HG02623 (cell line): ENCODE measurements around the gene HDHD5.

ENCODE experiments used
- ATAC-seq: cut with Tn5 transposase; IDR thresholded peaks from one replicate; pipeline ENCODE4 v1.9.1; 2021; ENCODE audit warnings: moderate library complexity; ENCODE audit not compliant: unreplicated experiment

Gene HDHD5

DNA sequence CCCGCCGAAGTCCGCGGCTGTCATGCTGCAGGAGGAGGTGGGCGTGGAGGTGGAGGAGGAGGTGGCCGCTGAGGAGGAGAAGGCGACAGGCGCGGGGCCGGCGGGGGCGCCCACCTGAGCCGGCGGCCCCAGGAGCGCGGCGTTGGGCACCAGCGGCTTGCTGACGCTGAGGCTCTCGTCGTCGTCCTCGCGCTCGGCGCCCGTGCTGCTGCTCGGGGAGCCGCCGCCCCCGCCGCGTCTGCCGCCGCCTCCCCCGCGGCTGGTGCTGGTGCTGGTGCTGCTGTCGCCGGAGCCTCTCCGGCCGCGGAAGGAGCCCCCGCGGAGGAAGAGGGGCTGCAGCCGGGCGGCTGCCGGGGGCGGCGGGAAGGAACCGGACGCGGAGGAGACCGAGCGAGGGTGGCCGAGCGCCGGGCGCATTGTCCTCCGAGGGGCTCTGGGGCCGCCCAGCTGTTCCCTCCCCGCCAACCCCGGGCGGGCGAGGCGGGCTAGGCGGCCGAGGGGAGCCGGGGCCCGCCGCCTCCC is 38.3 kb downstream of the HDHD5 start:
- no peak for ATAC-seq

DNA sequence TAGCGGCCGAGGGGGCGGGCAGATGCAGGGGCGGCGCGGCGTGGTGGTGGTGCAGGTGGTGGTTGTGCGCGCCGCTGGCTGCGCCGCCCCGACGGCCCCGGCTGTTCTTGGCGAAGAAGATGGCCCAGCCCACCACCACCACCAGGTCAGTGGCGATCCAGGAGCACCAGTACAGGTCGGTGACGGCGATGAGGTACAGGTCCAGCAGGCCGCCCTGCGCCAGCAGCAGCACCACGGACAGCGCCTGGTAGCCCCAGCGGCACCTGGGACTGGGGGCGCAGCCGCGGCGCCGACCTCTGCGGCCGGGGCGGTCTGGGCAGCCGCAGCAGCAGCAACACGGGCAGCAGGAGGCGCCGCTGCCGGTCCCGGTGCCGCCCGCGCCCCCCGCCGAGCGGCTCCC is 38.8 kb downstream of the HDHD5 start:
- no peak for ATAC-seq

DNA sequence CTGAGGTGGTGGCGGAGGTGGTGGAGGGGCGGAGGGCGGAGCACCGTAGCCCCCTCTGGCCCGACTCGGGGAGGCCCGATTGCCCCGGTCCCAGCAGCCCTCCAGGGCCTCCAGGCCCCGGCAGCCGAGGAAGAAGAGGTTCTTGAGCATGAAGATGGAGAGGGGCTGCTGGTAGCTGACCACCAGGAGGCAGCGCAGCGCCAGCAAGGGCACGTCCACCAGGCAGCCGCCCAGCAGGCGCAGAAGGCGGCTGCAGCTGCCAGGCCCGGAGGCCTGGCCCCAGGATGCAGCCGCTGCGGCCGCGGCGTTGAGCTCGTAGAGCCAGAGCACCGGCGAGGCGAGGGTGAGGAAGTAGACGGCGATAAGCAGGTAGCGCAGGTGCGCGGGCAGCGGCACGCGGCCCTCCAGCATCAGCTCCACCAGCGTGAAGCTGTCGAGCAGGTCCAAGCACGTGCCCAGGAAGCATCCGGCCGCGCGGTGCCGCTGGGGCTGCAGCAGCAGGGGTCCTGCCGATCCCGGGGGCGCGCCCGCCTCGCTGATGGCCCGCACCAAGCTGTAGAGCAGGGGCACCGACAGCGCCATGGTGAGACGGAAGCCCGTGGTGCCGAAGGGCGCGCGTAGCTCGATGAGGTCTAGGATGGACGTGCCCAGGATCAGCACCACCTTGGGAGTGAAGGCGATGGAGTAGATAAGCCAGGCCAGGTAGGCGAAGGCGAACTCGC is 39.4 kb downstream of the HDHD5 start:
- no peak for ATAC-seq

DNA sequence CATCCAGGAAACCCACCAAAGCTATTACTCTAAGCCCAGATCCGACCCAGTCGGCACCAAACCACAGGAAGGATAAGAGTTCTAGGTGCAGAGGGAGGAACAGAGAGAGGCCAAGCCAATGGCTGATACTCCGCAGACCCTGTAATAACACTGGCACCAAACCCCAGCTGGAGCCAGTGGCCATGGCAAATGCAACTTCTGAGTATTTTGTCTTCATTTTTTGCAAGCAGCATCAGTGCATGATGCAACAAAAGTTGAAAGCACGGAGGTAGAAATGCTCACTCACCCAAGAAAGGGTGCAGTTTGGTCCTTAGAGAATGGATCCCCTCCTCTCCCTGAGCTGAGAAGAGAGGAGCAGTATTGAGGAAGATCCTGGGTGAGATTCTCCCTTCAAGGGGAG is 40.7 kb downstream of the HDHD5 start:
- ATAC-seq = no peak

DNA sequence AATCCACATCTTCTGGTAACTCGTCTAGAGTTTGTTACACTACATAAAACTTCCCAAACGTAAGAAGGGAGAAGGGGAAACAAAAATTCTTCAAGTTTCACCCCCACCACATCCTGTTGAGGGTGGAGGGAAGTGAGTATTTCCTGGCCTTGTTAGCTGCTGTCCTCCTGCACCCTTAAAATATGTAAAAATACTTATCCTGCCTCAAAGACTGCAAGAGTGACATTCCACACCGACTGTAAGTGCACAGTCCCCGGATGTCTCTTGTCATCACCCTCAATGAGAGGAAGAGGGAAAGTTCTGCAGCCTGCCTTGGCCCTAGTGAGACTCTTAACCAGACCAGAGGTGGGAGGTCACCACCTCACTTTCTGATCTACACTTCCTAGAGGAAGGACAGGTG is 41.2 kb downstream of the HDHD5 start:
- ATAC-seq = no peak

DNA sequence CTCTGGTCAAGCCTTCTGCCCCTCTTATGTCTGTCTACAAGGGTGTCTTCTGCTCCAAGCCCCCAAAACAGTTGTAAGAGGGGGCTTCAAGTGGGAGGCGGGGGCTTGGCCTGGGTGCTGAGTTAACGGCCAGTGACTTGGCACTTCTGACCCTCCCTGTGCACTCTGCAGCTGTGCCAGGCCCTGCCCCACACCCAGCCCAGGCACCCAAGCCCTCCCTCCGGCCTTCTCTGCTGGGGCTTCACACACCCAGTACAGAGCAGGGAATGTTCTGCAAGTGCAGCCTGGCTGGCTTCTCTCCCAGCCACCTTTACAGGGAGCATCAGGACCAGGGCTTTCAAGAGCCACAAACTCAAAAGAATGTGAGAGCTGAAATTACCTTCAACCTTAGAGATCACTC is 41.7 kb downstream of the HDHD5 start:
- no peak for ATAC-seq

DNA sequence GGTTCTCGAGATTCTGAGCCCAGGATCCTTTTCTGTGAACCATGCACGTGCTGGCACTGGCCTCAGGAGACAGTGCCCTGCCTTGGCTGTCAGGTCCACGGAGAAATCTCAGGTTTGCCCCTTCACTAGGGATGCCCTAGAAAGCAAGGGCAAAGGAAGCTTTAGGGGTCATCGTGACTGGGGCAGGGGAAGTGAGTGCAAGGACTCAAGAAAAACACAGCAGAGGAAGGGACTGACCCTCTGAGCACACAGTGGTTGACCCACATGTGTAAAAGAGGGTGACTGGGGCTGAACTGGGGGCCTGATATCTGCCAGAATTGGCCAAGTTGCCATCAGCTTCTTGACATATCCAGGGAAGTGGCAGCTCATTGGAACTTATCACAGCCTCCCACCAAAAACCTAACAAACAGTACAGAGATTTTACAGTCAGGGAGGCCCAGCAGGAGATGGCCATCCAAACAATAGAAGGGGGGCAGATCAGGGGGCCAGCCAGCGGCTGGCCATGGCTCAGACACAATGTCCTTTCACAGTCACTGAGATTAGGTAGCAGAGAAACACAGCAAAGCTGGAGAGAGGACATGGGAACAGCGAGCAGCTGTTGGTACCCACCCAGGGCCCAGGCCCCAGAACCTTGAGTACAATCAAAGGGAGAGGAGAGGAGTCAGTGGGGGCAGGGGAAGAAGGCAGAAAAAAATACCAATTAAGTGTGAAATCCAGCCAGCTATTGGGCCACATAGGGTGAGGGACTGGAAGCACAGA is 42.3 kb downstream of the HDHD5 start:
- ATAC-seq = no peak

DNA sequence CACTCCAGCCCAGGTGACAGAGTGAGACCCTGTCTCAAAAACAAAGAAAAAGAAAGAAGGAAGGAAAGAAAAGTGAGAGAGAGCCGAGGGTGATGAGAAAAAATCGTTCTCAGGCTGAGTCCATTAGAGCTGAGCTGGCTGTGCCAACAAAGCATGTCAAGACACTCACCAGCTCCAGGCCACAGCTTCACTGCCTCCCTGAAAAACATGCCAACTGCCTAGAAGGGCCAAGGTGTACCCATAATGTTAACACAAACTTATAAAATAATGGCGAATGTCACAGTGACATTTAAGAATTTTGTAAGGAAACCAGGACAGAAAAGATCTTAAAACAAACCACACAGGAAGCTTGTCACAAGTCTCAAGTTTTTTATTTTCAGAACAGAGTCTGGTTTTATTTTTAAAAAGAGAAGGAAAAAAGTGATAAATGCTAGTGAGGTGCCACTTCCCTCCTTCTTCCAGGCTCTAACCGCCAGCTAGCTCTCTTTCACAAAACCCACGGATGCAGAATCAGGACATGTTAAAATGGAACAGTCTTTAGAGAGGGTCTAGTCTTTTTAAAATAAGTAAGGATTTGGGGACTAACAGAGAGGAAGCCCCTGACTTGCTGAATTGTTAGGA is 43.0 kb downstream of the HDHD5 start:
- no peak for ATAC-seq

DNA sequence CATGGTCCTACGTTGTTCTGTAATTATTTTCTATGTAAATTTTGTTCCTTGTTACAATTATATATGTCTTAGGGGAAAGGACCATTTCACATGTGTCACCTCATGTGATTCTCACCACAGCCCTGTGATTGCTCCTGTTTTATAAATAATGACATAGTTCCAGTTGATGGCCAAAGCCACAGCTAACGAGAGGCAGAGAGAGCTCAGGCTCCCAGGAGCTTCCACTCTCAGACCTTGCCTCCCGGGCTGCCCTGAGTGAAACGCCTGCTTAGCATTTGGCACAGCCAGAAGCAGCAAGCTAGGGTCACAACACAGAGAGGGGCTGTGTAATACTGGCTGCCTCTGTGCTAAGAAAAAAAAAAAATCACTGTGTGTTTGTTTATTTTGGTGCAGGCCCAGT is 43.8 kb downstream of the HDHD5 start:
- no peak for ATAC-seq

DNA sequence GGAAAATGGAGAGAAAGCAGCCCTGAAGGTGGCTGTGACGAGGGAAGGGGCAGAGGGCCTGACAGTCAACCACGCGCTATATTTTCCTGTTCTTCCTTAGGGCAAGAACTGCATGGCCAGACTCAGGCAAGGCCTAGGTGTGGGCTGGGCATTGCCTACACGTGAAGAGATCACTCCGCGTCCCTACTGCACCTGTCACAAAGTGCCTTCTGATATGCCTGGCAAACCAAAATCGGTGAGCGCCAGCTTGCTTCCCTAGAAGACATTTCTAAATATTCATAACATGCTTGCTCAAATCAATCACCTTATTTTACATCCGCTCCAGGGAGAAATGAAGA is 44.2 kb downstream of the HDHD5 start:
- ATAC-seq = no peak

DNA sequence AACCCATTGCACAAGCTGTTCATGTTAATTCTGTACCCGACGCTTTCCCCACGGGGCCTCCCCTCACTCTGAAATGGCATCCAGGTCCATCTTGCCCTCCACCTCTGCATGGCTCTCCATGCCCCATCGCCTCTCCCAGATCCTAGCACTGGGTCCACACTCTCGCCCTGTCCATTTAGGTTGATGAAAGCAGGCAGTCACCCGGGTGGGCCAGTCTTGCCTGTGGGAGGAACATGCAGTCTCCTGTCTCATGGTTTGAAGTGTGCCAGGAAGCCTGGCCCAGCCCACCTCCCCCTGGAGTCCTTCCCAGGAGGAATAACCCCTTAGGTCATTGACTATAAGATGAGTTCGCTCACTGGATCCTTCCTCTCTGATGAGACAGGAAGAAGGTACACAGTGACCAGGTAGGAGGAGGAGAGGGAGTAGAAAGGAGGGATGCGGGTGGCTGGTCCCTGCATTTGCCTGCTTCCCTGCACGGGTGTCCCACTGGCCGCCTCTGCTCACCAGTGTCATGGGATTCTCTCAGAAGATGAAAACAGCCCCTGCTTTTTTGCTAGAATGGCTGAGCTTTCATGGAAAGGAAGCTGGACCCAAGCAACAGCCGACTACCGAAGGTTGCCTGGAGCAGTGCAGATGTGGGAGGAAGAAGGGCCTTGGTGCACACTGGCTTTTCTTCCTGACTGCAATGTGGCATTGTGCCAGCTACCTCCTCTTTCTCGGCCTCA is 44.7 kb downstream of the HDHD5 start:
- no peak for ATAC-seq

DNA sequence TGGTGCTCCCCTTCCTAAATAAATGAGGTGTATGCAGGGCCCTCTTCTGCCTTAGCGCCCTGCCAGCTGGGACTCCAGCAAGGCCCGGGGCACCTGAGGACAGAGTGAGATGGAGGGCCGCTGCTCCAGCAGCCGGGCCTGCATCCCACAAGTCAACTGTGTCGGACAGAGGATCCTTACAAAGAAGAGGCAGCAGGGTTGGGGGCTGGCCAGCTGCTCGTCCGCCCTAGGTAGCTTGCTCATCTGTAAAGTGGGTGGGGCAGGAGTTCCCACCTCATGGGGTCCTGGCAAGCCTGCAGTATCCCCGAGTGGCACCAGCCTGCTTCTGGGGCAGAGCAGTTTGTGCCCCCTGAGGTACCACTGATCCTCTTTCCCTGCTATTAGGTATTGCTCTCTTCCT is 45.5 kb downstream of the HDHD5 start:
- ATAC-seq = no peak

DNA sequence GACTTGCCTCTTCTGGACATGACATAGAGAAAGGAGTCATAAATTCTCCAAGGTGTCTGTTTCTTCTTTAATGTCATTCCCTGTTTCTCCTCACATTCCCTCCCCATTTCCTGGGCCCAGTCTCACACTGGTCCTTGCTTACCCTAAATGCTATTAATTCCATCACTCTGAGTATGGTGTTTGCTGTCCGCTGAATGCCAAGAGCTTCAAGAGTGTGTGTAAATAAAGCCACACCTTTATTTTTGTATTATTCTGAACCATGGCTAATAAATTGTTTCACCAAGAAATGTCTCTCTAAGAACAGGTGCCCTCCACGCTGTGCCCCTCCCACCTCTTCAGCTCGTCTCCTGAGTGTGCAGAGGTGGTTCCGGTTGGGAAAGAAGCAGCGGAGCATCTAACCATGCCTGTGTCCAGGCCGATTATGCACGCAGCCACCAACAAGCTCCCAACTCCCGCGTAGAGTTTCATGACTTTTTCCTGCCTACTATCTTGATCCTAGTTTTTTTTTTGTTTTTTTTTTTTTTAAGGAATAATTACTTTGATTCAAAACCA is 46.5 kb downstream of the HDHD5 start:
- ATAC-seq = no peak

DNA sequence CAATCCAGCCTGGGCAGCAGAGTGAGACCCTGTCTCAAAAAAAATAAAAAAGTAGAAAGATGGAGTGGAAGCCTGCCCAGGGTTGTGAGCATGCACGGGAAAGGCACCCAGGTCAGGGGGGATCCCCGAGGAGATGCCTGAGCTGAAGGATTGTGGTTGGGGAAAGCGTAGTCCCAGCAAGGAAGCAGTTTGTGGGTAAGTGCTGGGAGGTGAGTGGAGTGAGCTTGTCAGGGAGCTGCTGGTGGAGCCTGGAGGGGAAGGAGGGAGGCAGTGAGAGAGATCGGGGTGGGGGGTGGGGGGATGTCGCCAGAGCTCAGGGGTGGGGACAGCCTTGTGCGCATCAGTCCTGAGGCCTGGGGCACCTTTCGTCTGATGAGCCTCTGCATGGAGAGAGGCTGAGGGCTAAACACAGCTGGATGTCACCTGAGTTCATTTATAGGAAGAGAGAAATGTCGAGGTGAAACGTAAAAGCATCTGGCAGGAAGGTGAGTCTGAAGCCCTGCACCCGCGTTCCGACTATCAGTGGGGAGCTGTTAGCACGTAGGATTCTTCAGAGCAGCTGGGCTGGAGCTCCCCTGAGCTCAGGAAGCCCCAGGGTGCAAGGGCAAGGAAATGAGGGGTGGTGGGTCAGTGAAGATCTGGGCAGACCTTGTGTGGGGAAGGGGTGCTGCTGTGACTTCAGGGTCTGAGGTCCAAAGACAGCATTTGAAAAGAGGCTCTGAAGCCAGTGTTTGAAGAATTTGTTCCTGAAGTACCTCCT is 48.1 kb downstream of the HDHD5 start:
- ATAC-seq = no peak

DNA sequence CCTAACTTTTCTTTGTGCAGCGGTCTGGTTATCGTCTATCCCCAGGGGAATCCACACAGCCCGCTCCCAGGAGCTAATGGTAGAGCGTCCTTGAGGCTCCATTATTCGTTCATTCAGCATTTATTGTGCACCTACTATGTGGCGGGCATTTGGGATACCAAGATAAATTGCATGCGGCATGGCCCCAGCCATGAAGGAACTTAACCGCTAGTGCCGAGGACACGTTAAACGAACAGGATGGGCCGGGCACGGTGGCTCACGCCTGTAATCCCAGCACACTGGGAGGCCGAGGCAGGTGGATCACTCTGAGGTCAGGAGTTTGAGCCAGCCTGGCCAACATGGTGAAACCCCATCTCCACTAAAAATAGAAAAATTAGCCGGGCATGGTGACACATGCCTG is 49.1 kb downstream of the HDHD5 start:
- ATAC-seq = no peak

DNA sequence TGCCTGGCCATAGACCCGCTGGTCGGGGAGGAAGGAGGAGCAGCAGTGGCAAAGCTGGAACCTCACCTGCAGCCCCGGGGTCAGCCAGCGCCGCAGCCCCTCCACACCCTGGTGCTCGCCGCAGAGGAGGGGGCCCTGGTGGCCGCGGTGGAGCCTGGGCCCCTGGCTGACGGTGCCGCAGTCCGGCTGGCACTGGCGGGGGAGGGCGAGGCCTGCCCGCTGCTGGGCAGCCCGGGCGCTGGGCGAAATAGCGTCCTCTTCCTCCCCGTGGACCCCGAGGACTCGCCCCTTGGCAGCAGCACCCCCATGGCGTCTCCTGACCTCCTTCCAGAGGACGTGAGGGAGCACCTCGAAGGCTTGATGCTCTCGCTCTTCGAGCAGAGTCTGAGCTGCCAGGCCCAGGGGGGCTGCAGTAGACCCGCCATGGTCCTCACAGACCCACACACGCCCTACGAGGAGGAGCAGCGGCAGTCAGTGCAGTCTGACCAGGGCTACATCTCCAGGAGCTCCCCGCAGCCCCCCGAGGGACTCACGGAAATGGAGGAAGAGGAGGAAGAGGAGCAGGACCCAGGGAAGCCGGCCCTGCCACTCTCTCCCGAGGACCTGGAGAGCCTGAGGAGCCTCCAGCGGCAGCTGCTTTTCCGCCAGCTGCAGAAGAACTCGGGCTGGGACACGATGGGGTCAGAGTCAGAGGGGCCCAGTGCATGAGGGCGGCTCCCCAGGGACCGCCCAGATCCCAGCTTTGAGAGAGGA is 49.8 kb downstream of the HDHD5 start:
- ATAC-seq = no peak

DNA sequence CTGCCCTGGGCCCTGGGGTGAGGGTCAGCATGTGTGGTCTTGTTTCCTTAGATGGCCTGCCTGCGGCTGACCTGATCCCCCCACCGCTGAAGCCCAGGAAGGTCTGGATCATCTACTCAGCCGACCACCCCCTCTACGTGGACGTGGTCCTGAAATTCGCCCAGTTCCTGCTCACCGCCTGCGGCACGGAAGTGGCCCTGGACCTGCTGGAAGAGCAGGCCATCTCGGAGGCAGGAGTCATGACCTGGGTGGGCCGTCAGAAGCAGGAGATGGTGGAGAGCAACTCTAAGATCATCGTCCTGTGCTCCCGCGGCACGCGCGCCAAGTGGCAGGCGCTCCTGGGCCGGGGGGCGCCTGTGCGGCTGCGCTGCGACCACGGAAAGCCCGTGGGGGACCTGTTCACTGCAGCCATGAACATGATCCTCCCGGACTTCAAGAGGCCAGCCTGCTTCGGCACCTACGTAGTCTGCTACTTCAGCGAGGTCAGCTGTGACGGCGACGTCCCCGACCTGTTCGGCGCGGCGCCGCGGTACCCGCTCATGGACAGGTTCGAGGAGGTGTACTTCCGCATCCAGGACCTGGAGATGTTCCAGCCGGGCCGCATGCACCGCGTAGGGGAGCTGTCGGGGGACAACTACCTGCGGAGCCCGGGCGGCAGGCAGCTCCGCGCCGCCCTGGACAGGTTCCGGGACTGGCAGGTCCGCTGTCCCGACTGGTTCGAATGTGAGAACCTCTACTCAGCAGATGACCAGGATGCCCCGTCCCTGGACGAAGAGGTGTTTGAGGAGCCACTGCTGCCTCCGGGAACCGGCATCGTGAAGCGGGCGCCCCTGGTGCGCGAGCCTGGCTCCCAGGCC is 50.6 kb downstream of the HDHD5 start:
- no peak for ATAC-seq

DNA sequence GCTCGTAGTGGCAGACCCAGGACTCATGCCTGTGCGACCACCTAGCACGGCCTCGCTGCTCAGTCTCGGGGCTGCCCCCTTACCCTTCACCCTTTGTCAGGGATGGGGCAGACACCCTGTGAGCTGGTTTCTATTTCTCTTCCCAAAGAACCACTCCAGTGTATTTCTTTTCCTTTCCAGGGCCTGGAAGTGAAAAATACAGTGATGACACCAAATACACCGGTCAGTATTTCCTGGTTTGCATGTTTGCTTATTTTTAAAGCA is 51.6 kb downstream of the HDHD5 start:
- ATAC-seq = no peak
